ENCODE results near the gene BTRC.

The BTRC gene

DNA sequence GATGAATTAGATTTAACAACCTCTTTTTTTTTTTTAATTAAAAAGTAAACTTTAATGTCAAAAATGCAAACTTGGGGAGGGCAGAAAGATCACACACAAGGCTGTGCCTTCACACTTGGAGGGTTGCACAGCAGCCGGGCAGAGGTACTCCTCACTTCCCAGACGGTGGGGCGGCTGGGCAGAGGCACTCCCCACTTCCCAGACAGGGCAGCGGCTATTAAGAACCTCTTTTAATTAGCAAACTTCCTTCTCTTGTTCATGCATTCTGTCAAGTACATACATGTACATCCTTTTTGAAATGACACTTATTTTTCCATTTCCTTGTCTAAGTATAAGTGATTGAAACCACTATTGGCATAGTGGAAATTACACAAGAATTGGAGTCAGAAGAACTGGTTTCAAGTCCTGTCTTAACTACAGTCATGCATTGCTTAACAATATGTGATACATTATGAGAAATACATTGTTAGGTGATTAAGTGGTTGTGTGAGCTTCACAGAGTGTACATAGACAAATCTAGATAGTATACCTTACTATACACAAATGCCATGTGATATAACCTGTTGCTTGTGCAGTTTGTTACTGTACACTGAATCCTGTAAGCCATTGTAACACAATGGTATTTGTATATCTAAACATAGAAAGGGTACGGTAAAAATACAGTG is 26.5 kb downstream of the BTRC start:
- no peak overlapping the region for H3K27ac ChIP-seq (replicated peaks)
- no peaks in the 10 kb centered on the region for H3K27me3 ChIP-seq (ENCODE audit: insufficient read depth, poor library complexity, severe bottlenecking)
- no peak overlapping the region for H3K4me3 ChIP-seq (replicated peaks; ENCODE audit: insufficient read depth, low read length)
- no peak for DNase-seq (ENCODE audit: low read depth in 1 of 2, low spot score in 1 of 2)
- TF ChIP-seq GABPA (IDR thresholded peaks at IDR 0.05; ENCODE audit: low read depth) (no peak), POLR2AphosphoS5 (IDR thresholded peaks at IDR 0.05; ENCODE audit: low read depth) (no peak), CTCF (IDR thresholded peaks at IDR 0.05; ENCODE audit: insufficient read depth, low read length) (no peak), SPI1 (IDR thresholded peaks at IDR 0.05; ENCODE audit: borderline replicate concordance, low read depth) (no peak), REST (IDR thresholded peaks at IDR 0.05; ENCODE audit: insufficient replicate concordance, low read depth) (no peak)

DNA sequence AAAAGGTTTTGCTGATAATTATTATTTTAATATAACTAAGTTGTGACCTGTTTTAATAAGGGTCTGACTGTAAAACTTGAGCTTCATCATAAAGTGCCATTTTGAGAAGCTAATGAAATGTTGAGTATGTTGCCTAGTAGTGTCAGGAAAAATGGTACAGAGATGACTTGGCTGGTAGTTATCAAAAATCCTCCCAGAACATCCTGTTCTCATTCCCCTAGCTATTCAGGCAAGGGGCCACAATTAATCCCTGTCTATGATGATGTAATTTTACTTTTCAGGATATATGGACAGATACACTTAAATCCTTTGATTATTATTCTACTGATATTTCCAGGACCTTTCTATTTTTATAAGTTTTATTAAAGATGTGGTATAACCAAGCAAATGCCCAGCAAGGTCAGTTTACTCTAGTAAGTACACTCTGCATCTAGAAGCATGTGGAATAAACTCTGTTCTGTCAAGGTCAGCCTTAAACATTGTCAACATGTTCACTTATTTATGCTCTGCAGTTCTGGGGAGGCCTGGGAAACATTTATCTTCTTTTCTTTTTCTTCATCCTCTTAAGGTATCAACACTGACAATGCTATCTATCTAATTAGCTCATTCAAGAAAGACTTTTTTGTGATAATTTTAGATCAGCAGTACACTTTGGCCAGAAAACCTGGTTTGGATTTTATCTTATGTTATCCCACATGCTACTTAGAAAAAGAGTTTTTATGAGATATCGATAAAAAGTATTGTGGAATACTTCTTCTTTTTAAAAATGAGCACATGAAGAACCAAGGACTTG is 32.1 kb downstream of the BTRC start:
- H3K27ac ChIP-seq (replicated peaks) = no peak overlapping the region
- H3K27me3 ChIP-seq (ENCODE audit: insufficient read depth, poor library complexity, severe bottlenecking) = no peaks in the 10 kb centered on the region
- no peak overlapping the region for H3K4me3 ChIP-seq (replicated peaks; ENCODE audit: insufficient read depth, low read length)
- TF ChIP-seq CTCF (IDR thresholded peaks at IDR 0.05; ENCODE audit: insufficient read depth, low read length) (no peak), POLR2AphosphoS5 (IDR thresholded peaks at IDR 0.05; ENCODE audit: low read depth) (no peak), SPI1 (IDR thresholded peaks at IDR 0.05; ENCODE audit: borderline replicate concordance, low read depth) (no peak), REST (IDR thresholded peaks at IDR 0.05; ENCODE audit: insufficient replicate concordance, low read depth) (no peak), GABPA (IDR thresholded peaks at IDR 0.05; ENCODE audit: low read depth) (no peak)
- no peak for DNase-seq (ENCODE audit: low read depth in 1 of 2, low spot score in 1 of 2)

DNA sequence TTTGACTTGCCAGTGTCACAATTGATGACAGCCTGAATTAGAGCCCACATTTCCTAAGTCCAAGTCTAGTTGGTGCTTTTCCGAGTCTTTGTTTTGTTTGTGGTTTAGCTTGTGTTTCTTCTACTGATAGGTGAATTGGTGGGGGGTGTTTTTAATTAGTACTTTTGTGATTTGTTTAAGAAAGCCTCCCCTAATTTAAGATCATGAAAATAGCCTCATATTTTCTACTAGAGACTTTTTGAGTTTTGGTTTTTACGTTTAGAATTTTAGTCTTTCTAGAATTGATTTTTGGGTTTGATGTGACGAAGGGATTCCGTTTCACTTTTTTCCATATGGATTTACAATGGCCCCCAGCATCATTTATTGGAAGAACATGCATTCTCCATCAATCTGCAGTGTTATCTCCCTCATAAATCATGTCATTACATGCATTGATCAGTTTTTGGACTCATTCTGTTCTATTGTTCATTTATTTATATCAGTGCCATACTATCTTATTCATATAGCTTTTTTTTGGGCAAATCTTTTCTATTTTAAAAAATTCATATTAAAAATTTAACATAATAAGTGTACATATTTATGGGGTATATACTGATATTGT is 32.8 kb downstream of the BTRC start:
- Histone ChIP-seq H3K27ac (replicated peaks) (no peak overlapping the region), H3K27me3 (ENCODE audit: insufficient read depth, poor library complexity, severe bottlenecking) (no peaks in the 10 kb centered on the region), H3K4me3 (replicated peaks; ENCODE audit: insufficient read depth, low read length) (no peak overlapping the region)
- no peak for TF ChIP-seq REST (IDR thresholded peaks at IDR 0.05; ENCODE audit: insufficient replicate concordance, low read depth)
- TF ChIP-seq GABPA (IDR thresholded peaks at IDR 0.05; ENCODE audit: low read depth) = no peak
- TF ChIP-seq CTCF (IDR thresholded peaks at IDR 0.05; ENCODE audit: insufficient read depth, low read length) = no peak
- TF ChIP-seq SPI1 (IDR thresholded peaks at IDR 0.05; ENCODE audit: borderline replicate concordance, low read depth) = no peak
- no peak for TF ChIP-seq POLR2AphosphoS5 (IDR thresholded peaks at IDR 0.05; ENCODE audit: low read depth)
- DNase-seq (ENCODE audit: low read depth in 1 of 2, low spot score in 1 of 2) = no peak

All from HL-60 (cell line).